ENCODE results near the gene IDH3A.

The IDH3A gene

GRCh38 chr15:78129077-78129750, 19.9 kb upstream of the IDH3A start:
- H3K27ac ChIP-seq (ENCODE audit: insufficient read depth, low read length, poor library complexity, severe bottlenecking) = no peak overlapping the region
- H3K27me3 ChIP-seq (replicated peaks; ENCODE audit: control insufficient read depth, insufficient read depth, low read length, poor library complexity, severe bottlenecking) = no peaks in the 10 kb centered on the region
- no peaks in the 10 kb centered on the region for H3K9me3 ChIP-seq (ENCODE audit: control insufficient read depth, low read length)
- no peaks in the 10 kb centered on the region for H3K36me3 ChIP-seq (ENCODE audit: control insufficient read depth, insufficient read depth, low read length)
- no peak for DNase-seq
- peaks cover 11% of the 10 kb centered on the region for H3K4me1 ChIP-seq (ENCODE audit: control insufficient read depth, insufficient read depth, low read length, poor library complexity, severe bottlenecking)
- no peak overlapping the region for H3K4me3 ChIP-seq (ENCODE audit: insufficient read depth, low read depth, low read length, poor library complexity, severe bottlenecking)

- Histone ChIP-seq H3K36me3 (ENCODE audit: control insufficient read depth, insufficient read depth, low read length) (no peaks in the 10 kb centered on the region), H3K4me3 (ENCODE audit: insufficient read depth, low read depth, low read length, poor library complexity, severe bottlenecking) (no peak overlapping the region), H3K27ac (ENCODE audit: insufficient read depth, low read length, poor library complexity, severe bottlenecking) (no peak overlapping the region), H3K4me1 (ENCODE audit: control insufficient read depth, insufficient read depth, low read length, poor library complexity, severe bottlenecking) (peaks cover 11% of the 10 kb centered on the region), H3K27me3 (replicated peaks; ENCODE audit: control insufficient read depth, insufficient read depth, low read length, poor library complexity, severe bottlenecking) (no peaks in the 10 kb centered on the region), H3K9me3 (ENCODE audit: control insufficient read depth, low read length) (no peaks in the 10 kb centered on the region)
- DNase-seq = no peak
Measured at GRCh38 chr15:78129751-78130287, 19.3 kb upstream of the IDH3A start.

GRCh38 chr15:78130466-78131294, 18.5 kb upstream of the IDH3A start:
- Histone ChIP-seq H3K4me1 (ENCODE audit: control insufficient read depth, insufficient read depth, low read length, poor library complexity, severe bottlenecking) (peaks cover 11% of the 10 kb centered on the region), H3K27ac (ENCODE audit: insufficient read depth, low read length, poor library complexity, severe bottlenecking) (no peak overlapping the region)

GRCh38 chr15:78131295-78132061, 17.7 kb upstream of the IDH3A start, which contains the start of gene CIB2:
Gene CIB2 (minus strand): TSS chr15:78131445. CDS start chr15:78131215, 230 bp downstream.
- Histone ChIP-seq H3K27me3 (replicated peaks; ENCODE audit: control insufficient read depth, insufficient read depth, low read length, poor library complexity, severe bottlenecking) (no peaks in the 10 kb centered on the region), H3K36me3 (ENCODE audit: control insufficient read depth, insufficient read depth, low read length) (no peaks in the 10 kb centered on the region), H3K4me1 (ENCODE audit: control insufficient read depth, insufficient read depth, low read length, poor library complexity, severe bottlenecking) (peaks cover 11% of the 10 kb centered on the region), H3K4me3 (ENCODE audit: insufficient read depth, low read depth, low read length, poor library complexity, severe bottlenecking) (peak within 1 kb of the TSS; percentile 73), H3K27ac (ENCODE audit: insufficient read depth, low read length, poor library complexity, severe bottlenecking) (peak within 1 kb of the TSS; percentile 65), H3K9me3 (ENCODE audit: control insufficient read depth, low read length) (no peaks in the 10 kb centered on the region)
- peak; percentile 63 to 71 (median 69) for DNase-seq

More at GRCh38 chr15:78130466-78131294, 18.5 kb upstream of the IDH3A start:
- DNase-seq = no peak
- Histone ChIP-seq H3K4me3 (ENCODE audit: insufficient read depth, low read depth, low read length, poor library complexity, severe bottlenecking) (no peak overlapping the region), H3K9me3 (ENCODE audit: control insufficient read depth, low read length) (no peaks in the 10 kb centered on the region), H3K36me3 (ENCODE audit: control insufficient read depth, insufficient read depth, low read length) (no peaks in the 10 kb centered on the region), H3K27me3 (replicated peaks; ENCODE audit: control insufficient read depth, insufficient read depth, low read length, poor library complexity, severe bottlenecking) (no peaks in the 10 kb centered on the region)

GRCh38 chr15:78133801-78134200, 15.4 kb upstream of the IDH3A start:
- Histone ChIP-seq H3K9me3 (ENCODE audit: control insufficient read depth, low read length) (no peaks in the 10 kb centered on the region), H3K27ac (ENCODE audit: insufficient read depth, low read length, poor library complexity, severe bottlenecking) (no peak overlapping the region), H3K4me1 (ENCODE audit: control insufficient read depth, insufficient read depth, low read length, poor library complexity, severe bottlenecking) (peaks cover 11% of the 10 kb centered on the region), H3K4me3 (ENCODE audit: insufficient read depth, low read depth, low read length, poor library complexity, severe bottlenecking) (no peak overlapping the region), H3K27me3 (replicated peaks; ENCODE audit: control insufficient read depth, insufficient read depth, low read length, poor library complexity, severe bottlenecking) (no peaks in the 10 kb centered on the region), H3K36me3 (ENCODE audit: control insufficient read depth, insufficient read depth, low read length) (no peaks in the 10 kb centered on the region)
- DNase-seq = no peak

- no peaks in the 10 kb centered on the region for H3K36me3 ChIP-seq (ENCODE audit: control insufficient read depth, insufficient read depth, low read length)
- H3K4me1 ChIP-seq (ENCODE audit: control insufficient read depth, insufficient read depth, low read length, poor library complexity, severe bottlenecking) = no peaks in the 10 kb centered on the region
Measured at GRCh38 chr15:78139578-78139977, 9.6 kb upstream of the IDH3A start.

GRCh38 chr15:78140292-78140691, 8.9 kb upstream of the IDH3A start:
- no peaks in the 10 kb centered on the region for H3K4me1 ChIP-seq (ENCODE audit: control insufficient read depth, insufficient read depth, low read length, poor library complexity, severe bottlenecking)
- no peak overlapping the region for H3K4me3 ChIP-seq (ENCODE audit: insufficient read depth, low read depth, low read length, poor library complexity, severe bottlenecking)
- no peaks in the 10 kb centered on the region for H3K27me3 ChIP-seq (replicated peaks; ENCODE audit: control insufficient read depth, insufficient read depth, low read length, poor library complexity, severe bottlenecking)
- no peaks in the 10 kb centered on the region for H3K36me3 ChIP-seq (ENCODE audit: control insufficient read depth, insufficient read depth, low read length)
- no peaks in the 10 kb centered on the region for H3K9me3 ChIP-seq (ENCODE audit: control insufficient read depth, low read length)
- DNase-seq = no peak
- no peak overlapping the region for H3K27ac ChIP-seq (ENCODE audit: insufficient read depth, low read length, poor library complexity, severe bottlenecking)

More at GRCh38 chr15:78139578-78139977, 9.6 kb upstream of the IDH3A start:
- Histone ChIP-seq H3K9me3 (ENCODE audit: control insufficient read depth, low read length) (no peaks in the 10 kb centered on the region), H3K4me3 (ENCODE audit: insufficient read depth, low read depth, low read length, poor library complexity, severe bottlenecking) (no peak overlapping the region), H3K27ac (ENCODE audit: insufficient read depth, low read length, poor library complexity, severe bottlenecking) (no peak overlapping the region), H3K27me3 (replicated peaks; ENCODE audit: control insufficient read depth, insufficient read depth, low read length, poor library complexity, severe bottlenecking) (no peaks in the 10 kb centered on the region)
- DNase-seq = no peak

GRCh38 chr15:78142332-78142731, 6.8 kb upstream of the IDH3A start:
- Histone ChIP-seq H3K36me3 (ENCODE audit: control insufficient read depth, insufficient read depth, low read length) (no peaks in the 10 kb centered on the region), H3K4me3 (ENCODE audit: insufficient read depth, low read depth, low read length, poor library complexity, severe bottlenecking) (no peak overlapping the region), H3K9me3 (ENCODE audit: control insufficient read depth, low read length) (no peaks in the 10 kb centered on the region), H3K27ac (ENCODE audit: insufficient read depth, low read length, poor library complexity, severe bottlenecking) (no peak overlapping the region), H3K4me1 (ENCODE audit: control insufficient read depth, insufficient read depth, low read length, poor library complexity, severe bottlenecking) (no peaks in the 10 kb centered on the region), H3K27me3 (replicated peaks; ENCODE audit: control insufficient read depth, insufficient read depth, low read length, poor library complexity, severe bottlenecking) (no peaks in the 10 kb centered on the region)
- no peak for DNase-seq

GRCh38 chr15:78146425-78147154, 2.6 kb upstream of the IDH3A start:
- Histone ChIP-seq H3K36me3 (ENCODE audit: control insufficient read depth, insufficient read depth, low read length) (no peaks in the 10 kb centered on the region), H3K27me3 (replicated peaks; ENCODE audit: control insufficient read depth, insufficient read depth, low read length, poor library complexity, severe bottlenecking) (no peaks in the 10 kb centered on the region), H3K4me1 (ENCODE audit: control insufficient read depth, insufficient read depth, low read length, poor library complexity, severe bottlenecking) (peaks cover 14% of the 10 kb centered on the region), H3K4me3 (ENCODE audit: insufficient read depth, low read depth, low read length, poor library complexity, severe bottlenecking) (no peak overlapping the region), H3K9me3 (ENCODE audit: control insufficient read depth, low read length) (no peaks in the 10 kb centered on the region), H3K27ac (ENCODE audit: insufficient read depth, low read length, poor library complexity, severe bottlenecking) (no peak overlapping the region)
- DNase-seq = no peak

Measured in effector memory CD4-positive, alpha-beta T cell (primary cell).